HG03159 (cell line): Measurements from ENCODE around the gene FBXO10.

Source experiments
- ATAC-seq: cut with Tn5 transposase; IDR thresholded peaks from one replicate; pipeline ENCODE4 v1.9.1; 2021; ENCODE audit warnings: mild to moderate bottlenecking, moderate library complexity; ENCODE audit not compliant: unreplicated experiment

FBXO10 gene

GRCh38 chr9:37592108-37592951 is 16.1 kb upstream of the FBXO10 start, which contains the start of gene TOMM5:
TSS of gene TOMM5 (minus strand) at chr9:37592597. CDS start at chr9:37592532, 65 bp downstream.
- peak; percentile 88 for ATAC-seq

DNA sequence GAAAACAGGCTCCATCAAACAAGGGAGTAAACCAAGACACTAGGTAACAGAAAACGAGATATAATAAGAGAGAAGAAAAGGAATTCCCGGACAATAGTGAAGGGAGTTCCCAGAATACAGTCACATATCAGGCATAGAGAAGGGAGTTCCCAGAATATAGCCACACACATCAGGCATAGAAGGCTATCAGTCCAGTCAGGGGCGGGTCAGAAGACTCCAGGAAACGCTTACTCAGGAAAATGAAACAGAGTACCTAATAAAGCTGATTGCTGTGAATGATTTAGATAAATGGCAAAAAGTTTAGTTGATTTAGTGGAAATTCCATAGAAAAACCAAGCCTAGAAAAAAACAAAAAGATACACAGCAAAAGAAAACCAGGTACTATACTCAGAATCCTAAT is 11.3 kb upstream of the FBXO10 start:
- ATAC-seq, result no peak

GRCh38 chr9:37583522-37584121 is 7.4 kb upstream of the FBXO10 start:
- ATAC-seq, result no peak

DNA sequence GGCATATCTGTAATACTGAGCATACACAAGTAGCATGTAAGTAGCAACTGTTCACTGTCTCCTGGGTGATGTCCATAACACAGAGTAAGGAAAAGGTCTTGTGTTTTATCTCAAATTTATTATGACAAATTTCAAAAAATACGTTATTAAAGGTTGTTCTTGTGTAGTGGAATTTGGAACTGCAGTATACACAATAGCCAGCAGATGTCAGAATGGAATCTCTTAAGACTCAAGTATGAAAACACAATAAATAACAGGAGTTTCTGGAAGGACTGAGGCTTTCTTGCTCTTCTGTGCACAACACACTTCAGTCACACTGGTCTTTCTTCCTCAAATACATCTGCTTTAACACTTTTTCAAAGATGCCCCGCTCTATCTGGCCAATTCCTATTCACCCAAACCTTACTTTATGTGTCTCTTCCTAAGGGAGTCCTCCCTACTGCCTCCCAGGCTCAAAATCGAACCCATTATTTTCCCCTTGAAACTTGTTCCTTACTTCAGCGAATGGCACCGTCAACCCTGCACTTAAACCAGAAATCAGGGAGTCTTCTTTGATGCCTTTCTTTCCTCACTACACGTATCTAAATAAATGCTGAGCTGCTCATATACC is 6.5 kb upstream of the FBXO10 start:
- ATAC-seq, result no peak

GRCh38 chr9:37575511-37575914 is 667 bp downstream of the FBXO10 start:
- peak; percentile 38 for ATAC-seq

DNA sequence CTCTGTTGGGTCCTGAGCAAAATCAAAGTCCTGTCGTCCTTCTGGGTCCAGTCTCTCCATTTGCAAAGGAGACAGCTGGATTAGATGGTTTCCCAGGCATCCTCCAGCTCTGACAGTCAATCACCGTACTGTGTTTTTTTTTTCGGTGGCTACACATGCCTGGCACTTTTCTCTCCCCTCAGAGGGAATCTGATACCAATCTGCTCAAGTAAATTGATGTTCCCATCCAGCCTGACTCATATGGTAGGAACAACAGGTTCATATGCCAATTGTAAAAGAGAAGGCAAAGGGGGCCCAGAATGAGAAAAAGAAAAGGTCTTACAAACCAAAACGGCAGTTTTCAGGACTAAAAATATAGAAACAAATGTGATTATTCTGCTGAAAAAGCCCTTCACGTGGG is 1.2 kb downstream of the FBXO10 start:
- no peak for ATAC-seq

GRCh38 chr9:37574241-37574721 is 1.9 kb downstream of the FBXO10 start:
- no peak for ATAC-seq

GRCh38 chr9:37571282-37571681 is 4.9 kb downstream of the FBXO10 start:
- no peak for ATAC-seq

GRCh38 chr9:37566716-37567115 is 9.5 kb downstream of the FBXO10 start:
- ATAC-seq, result no peak

GRCh38 chr9:37565661-37566618 is 10.2 kb downstream of the FBXO10 start:
- peak; percentile 67 for ATAC-seq

- no peak for ATAC-seq
Observed at GRCh38 chr9:37564916-37565315, 11.3 kb downstream of the FBXO10 start.

GRCh38 chr9:37563806-37564513 is 12.2 kb downstream of the FBXO10 start:
- no peak for ATAC-seq

DNA sequence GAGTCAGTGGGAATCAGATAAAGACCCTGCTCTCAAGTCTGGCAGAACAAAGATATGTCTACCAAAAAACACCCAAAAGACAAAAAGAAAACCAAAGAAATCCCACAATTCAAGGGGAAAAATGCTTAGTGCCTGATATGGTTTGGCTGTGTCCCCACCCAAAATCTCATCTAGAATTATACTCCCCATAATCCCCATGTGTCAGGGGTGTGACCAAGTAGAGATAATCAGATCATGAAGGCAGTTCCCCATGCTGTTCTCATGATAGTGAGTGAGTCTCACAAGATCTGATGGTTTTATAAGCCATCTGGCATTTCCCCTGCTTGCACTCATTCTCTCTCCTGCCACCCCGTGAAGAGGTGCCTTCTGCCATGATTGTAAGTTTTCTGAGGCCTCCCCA is 13.4 kb downstream of the FBXO10 start:
- no peak for ATAC-seq

GRCh38 chr9:37561682-37562081 is 14.5 kb downstream of the FBXO10 start:
- ATAC-seq, result no peak

DNA sequence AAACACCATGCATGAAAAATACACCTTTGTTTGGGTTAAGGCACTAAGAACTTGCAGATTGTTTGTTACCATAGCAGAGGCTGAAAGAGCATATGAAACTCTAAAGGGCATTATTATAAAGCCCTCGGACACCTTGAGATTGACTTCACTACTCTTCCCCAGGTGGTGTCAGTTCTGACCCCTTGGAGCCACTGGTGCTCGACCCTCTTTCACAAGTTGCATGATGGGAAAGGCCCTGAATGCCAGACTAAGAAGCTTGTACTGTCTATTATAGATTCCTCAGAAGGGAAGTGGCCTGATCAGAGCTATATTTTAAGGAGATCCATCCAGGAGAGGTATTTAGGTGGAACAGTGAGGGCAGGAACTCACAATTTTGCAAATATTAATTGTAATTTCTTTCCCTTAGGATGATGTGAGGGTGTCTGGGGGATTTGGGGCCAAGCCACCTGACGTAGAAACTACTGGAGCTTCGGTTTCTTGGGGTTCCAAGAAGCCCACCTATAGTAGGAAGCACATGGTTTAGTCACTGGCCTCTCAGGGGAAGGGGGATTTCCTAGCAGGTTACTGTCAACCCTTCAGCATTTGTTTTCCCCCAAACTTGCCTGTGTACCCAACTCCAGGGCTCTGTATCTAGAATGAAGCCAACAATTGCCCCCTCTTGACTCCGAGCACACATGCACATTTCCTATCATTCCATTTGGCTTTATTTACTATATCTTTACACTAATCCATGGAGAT is 16.2 kb downstream of the FBXO10 start:
- ATAC-seq, result no peak

GRCh38 chr9:37559125-37559524 is 17.1 kb downstream of the FBXO10 start:
- no peak for ATAC-seq

- no peak for ATAC-seq
Observed at GRCh38 chr9:37555786-37556185, 20.4 kb downstream of the FBXO10 start.

DNA sequence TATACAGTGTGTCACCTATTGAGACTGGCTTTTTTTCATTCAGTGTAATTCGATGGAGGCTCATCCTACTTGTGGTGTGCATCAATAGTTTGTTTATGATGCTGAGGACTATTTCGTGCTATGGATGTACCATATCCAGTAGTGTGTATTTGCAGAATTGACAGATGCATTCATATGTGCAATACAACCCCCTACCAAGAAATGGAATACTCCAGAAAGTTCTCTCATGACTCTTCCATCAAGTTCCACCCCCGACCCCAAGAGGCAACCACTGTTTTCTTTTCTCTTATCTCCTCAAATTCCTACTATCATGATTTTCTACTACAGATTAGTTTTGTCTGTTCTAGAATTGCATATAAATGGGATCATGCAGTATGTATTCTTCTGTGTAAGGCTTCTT is 21.9 kb downstream of the FBXO10 start:
- ATAC-seq, result no peak

- ATAC-seq, result no peak
Observed at GRCh38 chr9:37551888-37552287, 24.3 kb downstream of the FBXO10 start.
